Ammon's horn (tissue), 1 donor: ENCODE data around the gene PNPLA4.
A peak's percentile ranks its signal among the peaks of the same experiment; 100 is the strongest.

Experiments used
- DNase-seq: peaks from one replicate; pipeline ENCODE4 v3.0.0-alpha.2; 2016; ENCODE audit warnings: low spot score

Gene PNPLA4

GRCh38 chrX:7927259-7928167 is at the start of gene PNPLA4:
Gene PNPLA4, minus strand, starts transcription at chrX:7927413. Its CDS starts 1,294 bp downstream, at chrX:7926119.
- peak; percentile 54 for DNase-seq

DNA sequence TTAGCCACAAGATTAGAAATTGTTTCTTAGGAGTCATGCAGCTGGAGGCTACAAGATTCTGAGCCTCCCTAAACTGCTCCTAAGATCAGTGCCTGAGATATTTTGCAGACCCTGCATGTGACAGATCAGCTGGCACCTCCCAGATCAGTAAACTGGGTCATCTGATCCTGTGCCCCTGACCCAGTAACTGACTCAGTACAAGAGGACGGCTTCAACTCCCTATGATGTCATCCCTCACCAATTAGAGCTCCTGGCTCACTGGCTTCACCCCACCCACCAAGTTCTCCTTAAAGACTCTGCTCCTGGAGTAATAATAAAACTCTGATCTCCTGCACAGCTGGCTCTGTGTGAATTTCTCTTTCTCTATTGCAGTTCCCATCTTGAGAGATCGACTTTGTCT is 45.4 kb upstream of the PNPLA4 start:
- DNase-seq: no peak

DNA sequence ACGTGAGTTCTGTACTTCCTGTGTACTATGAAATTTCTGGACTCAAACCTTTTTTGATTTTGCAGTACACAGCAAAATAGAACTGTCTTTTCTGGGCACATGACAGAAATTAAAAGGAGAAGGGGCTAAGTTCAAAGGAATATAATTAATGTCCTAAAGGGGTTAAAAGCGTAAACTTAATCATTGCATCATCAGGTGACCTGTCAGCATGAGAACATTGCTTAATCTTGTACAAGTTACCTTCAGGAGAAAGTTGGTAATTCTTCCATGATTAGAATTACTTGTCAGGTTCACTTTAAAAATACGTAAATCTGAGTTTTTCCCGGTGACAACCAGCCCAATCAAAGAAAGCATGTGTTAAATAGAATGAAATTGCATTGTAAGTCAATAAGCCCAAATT is 43.2 kb upstream of the PNPLA4 start:
- no peak for DNase-seq

GRCh38 chrX:7965436-7965835 is 38.2 kb upstream of the PNPLA4 start:
- no peak for DNase-seq

- no peak for DNase-seq
Measured at GRCh38 chrX:7960246-7960645, 33.0 kb upstream of the PNPLA4 start.

DNA sequence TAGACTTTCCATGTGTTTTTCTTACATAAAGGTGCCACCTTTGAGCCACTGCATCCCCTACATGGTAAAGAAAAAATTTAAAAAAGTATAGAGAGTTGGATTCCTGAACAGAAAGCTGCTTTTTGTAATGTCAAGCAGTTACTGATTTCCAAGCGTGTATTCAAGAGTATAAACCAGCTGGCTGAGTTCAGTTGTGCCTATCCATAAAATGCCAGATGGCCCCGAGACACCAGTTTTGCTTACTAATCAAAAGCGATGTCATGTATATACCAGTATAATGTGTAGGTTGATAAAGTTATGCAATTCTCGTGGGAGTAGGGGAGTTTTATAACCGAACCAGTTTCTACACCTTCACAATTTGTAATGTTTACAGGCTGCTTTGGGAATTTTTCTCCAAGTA is 26.2 kb upstream of the PNPLA4 start:
- no peak for DNase-seq

- DNase-seq: no peak
Measured at GRCh38 chrX:7950865-7951264, 23.7 kb upstream of the PNPLA4 start.

GRCh38 chrX:7948483-7948882 is 21.3 kb upstream of the PNPLA4 start:
- no peak for DNase-seq

DNA sequence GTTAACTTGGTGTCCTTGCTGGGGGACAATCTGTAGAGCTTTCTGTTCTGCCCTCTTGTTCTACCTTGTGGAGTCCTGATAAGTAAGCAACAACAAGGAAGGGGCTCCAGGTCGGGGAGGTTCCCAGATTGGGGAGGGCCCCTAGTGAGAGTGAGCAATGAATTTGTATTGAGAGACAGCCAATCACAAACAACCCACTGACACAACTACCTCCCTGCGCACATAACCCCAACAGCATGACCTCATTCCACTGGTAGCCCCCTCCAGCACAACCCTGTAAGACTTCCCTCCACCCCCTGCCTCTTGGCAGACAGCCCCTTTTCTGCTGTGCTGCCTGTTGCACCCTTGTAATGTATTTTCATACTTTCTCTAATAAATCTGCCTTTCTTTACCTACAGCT is 19.7 kb upstream of the PNPLA4 start:
- no peak for DNase-seq

DNA sequence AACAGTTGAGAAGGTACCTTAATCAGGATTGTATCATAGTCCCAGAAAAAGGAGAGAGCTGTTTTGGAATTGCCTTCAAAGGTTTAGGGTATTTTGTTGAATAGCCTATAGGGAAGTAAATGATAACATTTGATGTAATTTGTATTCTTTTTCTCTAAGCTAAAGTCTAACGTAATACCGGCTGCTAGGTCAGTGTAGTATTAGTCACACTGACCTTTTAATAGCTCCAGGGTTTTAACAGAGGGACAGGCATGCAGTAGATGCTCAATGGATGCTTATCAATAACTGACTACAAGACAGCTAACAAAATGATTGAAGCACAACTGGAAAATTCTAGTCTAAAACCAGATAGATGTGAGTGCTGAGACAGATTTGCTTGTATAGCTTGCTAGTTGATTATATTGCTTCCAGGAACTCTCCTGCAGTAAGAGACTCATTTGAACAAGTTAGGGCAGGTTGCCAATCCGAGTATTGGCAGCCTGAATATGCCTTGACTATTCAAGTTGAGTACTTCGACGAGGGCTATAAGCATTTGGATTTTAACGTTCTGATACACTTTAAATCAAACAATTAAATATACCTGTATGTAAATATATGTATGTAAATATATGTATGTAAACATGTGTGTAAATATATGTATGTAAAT is 16.5 kb upstream of the PNPLA4 start:
- DNase-seq: no peak

DNA sequence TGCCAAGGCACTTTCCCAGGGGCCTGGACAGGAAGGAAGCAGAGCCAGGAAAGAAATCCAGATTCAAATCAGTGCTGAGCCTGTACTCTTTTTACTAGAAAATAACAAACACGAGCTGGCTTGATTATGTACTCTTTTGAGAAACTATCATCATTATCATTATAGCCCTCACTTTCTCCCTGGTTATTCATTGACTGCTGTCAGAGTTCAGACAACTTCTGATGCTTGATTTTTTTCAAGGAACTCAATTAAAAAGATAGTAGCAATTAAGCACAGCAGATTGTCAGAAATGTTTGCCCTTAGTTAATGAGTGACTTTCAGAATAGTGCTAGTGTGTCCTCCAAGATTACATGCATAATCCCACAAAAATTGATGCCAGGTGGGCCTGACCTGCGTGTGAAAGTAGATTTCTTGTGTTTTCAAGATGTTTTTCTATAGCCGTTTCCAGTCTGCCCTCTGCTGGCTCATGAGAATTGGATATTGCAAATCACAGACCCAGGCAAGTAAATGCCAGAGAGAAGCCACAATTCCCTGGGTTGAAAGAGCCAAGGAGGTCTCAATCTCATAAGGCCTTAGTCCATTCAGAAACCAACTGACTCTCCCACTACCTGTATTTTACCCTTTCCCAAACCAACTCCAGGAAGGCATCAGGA is 14.3 kb upstream of the PNPLA4 start:
- peak; percentile 13 for DNase-seq

DNA sequence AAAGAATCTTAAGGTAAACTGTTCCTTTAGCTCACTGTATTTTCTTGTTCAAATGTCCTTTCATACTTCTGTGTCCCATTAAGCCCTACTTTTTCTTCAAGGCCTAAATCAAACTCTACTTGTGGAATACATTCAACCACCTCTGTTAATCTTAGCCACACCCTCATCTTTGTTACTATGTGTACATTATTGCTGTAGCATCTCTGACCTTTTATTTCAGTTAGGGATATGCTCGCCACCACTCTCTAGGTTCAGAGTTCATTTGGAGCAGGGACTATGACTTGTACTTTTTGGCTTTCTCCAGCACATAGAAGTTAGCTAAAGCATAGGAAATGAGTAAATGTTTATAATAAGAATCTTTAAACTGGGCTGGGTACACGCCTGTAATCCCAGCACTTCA is 6.8 kb upstream of the PNPLA4 start:
- DNase-seq: no peak

DNA sequence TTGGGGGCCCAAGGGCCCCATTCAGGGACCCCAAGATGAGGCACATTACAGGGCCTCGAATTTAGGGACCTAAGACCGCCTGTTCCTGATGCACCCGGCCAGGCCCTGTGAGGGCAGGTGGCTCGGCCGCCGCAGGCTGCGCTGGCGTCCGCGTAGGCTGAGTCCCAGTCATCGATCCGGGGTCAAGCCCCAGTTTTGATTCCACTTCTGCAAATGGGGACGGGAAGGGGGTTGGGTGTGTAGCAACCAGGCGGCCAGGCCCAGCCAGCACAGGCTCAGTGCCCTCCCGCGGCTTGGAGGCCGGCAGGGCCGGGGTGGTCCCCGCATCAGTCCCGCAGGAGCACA is 327 bp downstream of the PNPLA4 start:
- DNase-seq: no peak

GRCh38 chrX:7926501-7926900 is 712 bp downstream of the PNPLA4 start:
- DNase-seq: no peak

GRCh38 chrX:7925867-7926472 is 1.2 kb downstream of the PNPLA4 start:
- peak; percentile 76 for DNase-seq

DNA sequence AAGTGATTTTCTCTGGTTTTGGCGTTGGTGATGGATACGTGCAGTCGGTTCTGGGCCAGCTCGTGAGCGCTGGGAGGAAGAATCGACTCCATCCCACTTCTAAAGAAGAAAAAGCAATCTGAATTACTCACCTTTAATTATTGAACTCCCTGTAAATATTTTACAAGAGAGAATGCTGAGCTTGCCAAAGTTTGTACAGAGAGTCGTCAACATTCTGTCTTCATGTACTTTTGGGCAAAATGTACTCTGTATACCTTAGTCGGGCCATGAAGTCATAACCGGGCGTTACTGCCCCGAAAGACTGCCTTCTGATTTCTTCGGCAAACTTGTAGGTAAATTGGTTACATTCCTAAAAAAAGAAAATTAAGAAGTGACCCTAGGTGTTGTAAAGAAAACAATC is 5.5 kb downstream of the PNPLA4 start:
- no peak for DNase-seq

DNA sequence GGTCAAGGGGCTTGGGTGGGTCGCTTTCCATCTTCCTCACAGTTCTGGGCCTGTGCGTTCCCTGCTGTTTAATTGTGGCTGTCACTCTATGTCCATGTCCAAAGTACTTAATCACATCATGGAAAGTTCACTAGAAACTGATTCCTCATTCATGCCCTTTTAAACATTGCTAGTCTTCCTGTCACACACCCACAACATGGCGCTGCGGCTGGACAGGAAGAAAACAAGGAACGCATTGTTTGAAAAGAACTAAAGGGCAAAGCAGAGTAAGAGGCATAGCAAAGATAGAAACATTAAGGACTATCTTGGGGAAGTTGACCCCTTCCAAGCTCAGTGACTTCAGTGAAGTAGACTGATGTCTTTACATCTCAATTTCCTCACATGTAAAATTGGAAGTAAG is 18.4 kb downstream of the PNPLA4 start:
- no peak for DNase-seq

GRCh38 chrX:7904562-7904961 is 22.7 kb downstream of the PNPLA4 start:
- DNase-seq: no peak

- DNase-seq: no peak
Measured at GRCh38 chrX:7891928-7892327, 35.3 kb downstream of the PNPLA4 start.

DNA sequence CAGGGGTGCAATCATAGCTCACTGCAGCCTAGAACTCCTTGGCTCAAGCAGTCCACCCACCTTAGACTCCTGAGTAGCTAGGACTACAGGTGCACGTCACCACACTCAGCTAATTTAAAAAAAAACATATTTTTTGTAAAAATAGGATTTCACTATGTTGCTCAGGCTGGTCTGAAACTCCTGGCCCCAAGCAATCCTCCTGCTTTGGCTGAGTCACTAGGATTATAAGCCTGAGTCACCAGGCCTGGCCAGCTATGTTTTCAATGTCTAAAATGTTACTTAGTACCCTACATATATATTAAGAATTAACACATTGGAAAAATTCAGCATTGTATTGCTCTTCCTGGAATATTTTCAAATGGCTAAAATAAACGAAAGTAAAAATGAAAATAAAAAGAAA is 37.5 kb downstream of the PNPLA4 start:
- no peak for DNase-seq

GRCh38 chrX:7889135-7889534 is 38.1 kb downstream of the PNPLA4 start:
- DNase-seq: no peak

DNA sequence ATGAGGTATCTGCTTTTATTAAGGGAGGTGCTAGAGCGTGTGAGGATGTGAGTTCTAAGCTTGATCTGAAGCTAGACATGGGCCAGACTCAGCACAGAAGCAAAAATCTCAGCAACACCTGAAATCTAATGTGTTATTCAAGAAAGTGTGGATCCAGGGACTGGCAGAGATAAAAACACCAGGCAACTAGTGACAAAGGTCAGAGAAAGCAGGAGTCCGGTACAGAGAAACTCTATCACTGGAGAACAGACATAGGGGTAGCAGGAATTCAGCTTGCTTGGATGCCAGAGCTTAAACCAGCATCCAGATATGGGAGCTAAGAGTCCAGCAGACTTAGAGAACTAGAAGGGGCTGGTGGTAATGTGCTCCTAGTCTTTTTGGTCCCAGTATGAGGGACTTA is 50.3 kb downstream of the PNPLA4 start:
- DNase-seq: no peak

DNA sequence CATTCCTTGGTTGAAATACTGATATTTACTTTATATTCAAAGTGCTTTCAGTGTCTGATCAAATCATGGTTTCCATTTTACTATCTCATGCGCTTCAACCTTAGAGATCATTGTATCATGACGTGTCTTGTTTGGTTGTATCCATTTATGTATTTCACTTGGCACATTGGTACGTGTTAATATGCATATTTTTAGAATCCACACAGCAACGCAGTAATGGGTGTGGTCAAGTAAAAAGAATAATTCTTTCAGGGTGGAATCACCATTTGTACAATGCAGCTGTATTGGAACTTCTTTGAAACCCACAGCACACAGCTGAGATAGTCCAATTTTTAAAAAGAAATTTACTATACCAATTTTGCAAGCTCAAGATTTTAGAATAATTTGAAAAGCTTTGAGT is 55.2 kb downstream of the PNPLA4 start:
- no peak for DNase-seq
